Gastrocnemius medialis (tissue), 4 donors: ENCODE results near the gene POLE.

Source experiments
- POLR2A ChIP-seq, 2 donors: fragments of 450-650 bp; IDR thresholded peaks; one replicate each; pipeline ENCODE4 v1.6.1; 2017; ENCODE audit warnings: antibody characterized with exemption in 2 of 2, mild to moderate bottlenecking in 2 of 2, moderate library complexity in 2 of 2
- TF ChIP-seq, protein P1 (sequence below), 5 experiments: fragments of 450-650 bp in 3 of 5; fragments of 200-600 bp in 2 of 5; sonication (generic) in 2 of 5; IDR thresholded peaks in 4 of 5; conservative IDR thresholded peaks in 1 of 5; 1 replicate in 4 of 5; 2 replicates in 1 of 5; pipeline ENCODE4 v1.5.1; 2016 to 2019; ENCODE audit warnings: antibody characterized with exemption in 5 of 5, mild to moderate bottlenecking in 3 of 5, moderate library complexity in 3 of 5

- TF ChIP-seq, protein P1, sequence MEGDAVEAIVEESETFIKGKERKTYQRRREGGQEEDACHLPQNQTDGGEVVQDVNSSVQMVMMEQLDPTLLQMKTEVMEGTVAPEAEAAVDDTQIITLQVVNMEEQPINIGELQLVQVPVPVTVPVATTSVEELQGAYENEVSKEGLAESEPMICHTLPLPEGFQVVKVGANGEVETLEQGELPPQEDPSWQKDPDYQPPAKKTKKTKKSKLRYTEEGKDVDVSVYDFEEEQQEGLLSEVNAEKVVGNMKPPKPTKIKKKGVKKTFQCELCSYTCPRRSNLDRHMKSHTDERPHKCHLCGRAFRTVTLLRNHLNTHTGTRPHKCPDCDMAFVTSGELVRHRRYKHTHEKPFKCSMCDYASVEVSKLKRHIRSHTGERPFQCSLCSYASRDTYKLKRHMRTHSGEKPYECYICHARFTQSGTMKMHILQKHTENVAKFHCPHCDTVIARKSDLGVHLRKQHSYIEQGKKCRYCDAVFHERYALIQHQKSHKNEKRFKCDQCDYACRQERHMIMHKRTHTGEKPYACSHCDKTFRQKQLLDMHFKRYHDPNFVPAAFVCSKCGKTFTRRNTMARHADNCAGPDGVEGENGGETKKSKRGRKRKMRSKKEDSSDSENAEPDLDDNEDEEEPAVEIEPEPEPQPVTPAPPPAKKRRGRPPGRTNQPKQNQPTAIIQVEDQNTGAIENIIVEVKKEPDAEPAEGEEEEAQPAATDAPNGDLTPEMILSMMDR (IDR thresholded peaks at IDR 0.05 in 4 of 5, conservative IDR thresholded peaks at IDR 0.05 in 1 of 5), result no peak
- TF ChIP-seq POLR2A (IDR thresholded peaks at IDR 0.05), result no peak
Measured at GRCh38 chr12:132585177-132585576, 102.0 kb downstream of the POLE start.
